Skeletal muscle cell (primary cell): ENCODE measurements around the gene MLST8.
"Not testable (repeated sequence)": the region's sequence is repeated elsewhere in the genome, so short reads cannot be mapped to it uniquely, and the experiment has no call there.

Experiments used
- DNase-seq: peaks from one replicate; pipeline ENCODE4 v3.0.0-alpha.2; 2010; ENCODE audit warnings: low read depth
- H3K4me3 ChIP-seq: 2 replicates; pipeline ENCODE4 v1.5.1; 2011; ENCODE audit warnings: low read depth, mild to moderate bottlenecking, control low read depth, low read length, moderate library complexity

MLST8 gene

DNA sequence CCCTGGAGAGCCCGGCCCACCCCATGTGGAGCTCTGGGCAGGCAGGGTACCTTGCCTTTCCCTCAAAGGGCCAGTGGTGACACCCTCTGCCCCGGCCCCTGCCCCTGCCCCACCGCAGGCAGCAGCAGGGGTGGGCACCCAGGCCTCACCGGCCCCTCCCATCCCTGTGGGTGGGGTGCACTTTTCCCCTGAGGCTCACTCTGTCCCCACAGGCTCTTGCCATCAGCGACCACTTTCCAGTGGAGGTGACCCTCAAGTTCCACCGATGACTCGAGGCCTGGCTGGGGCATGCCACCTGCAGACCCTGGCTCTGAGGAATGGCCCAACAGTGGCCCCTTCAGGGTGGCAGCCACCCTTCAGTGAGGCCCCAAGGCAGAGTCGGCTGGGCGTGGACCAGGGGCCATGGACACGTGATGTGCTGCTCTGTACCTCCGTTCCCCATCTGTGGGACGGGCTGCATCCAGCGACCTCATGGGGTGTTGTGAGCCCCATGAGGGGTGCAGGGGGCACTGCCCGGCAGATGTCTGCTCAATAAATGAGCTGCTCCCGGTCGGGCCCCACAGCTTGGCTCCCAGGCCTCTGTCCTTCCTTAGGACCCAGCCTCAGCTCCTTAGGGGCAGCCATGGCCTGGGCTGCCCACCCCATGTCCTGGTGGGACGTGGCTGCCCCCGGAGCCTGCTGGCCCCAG lies 33.0 kb downstream of the MLST8 start:
- no peak for DNase-seq
- no peak overlapping the region for H3K4me3 ChIP-seq

DNA sequence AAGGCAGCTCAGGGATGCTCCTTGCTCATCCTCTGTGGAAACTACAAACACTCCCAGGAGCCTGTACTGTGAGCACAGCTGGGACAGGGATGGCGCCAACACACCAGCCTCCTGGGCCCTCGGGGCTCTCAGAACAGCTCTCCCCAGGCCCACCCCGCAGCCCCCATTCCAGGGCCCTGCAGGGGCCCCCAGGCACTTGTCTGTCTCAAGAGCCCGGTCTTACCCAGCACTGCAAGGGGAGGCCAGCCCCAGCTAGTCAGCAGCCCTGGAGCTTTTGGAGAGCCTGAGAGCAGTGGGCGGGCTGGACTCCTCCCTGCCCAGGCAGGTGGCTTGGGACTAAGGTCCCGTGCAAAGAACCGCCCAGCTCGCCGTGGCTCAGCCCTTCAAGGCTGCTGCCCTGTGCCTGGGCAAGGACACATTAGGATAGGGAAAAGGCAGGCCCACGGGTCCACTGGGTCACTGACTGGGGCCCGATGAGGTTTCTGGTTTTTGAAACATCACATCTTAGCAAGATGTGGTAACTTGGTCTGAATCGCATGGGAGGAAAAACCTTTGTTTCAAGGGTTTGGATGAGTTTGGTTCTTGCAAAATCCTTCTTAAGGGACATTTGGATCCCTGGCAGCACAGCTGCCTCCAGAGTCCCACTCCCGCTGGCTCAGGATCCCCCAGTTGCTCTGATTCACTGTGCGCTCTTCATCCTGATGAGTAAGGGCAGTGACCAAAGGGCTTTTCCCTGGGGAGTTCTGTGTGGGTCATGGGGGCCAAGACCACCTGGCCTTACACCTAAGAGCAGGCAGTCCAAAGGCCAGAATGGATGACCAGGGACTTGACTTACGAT lies 33.8 kb downstream of the MLST8 start:
- H3K4me3 ChIP-seq: no peak overlapping the region
- no peak for DNase-seq

DNA sequence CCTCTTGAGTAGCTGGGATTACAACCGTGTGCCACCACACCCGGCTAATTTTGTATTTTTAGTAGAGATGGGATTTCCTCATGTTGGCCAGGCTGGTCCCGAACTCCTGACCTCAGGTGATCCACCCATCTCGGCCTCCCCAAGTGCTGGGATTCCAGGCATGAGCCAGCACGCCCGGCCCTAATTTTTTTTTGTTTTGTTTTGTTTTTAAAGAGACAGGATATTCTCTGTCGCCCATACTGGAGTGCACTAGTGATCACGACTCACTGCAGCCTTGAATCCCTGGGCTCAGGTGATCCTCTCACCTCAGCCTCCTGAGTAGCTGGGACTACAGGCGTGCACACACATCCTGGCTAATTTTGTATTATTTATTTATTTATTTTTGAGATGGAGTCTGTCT lies 35.1 kb downstream of the MLST8 start:
- not testable (repeated sequence) for DNase-seq, H3K4me3 ChIP-seq

DNA sequence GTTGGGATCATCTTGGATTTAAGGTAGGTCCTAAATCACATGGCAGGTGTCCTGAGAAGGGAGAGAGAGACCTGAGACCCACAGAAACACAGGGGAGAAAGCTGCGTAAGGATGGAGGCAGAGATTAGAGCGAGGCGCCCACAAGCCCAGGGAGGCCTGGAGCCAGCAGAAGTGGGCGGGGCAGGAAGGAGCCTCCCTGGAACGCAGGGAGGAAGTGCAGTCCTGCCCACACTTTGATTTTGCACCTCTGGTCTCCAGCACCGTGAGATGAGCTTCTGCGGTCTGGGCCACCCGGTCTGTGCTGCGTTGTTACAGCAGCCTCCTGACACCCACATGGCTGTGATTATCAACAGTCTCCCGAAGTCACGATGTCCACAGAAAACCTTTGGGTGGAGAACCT lies 37.3 kb downstream of the MLST8 start:
- DNase-seq: no peak
- no peak overlapping the region for H3K4me3 ChIP-seq

DNA sequence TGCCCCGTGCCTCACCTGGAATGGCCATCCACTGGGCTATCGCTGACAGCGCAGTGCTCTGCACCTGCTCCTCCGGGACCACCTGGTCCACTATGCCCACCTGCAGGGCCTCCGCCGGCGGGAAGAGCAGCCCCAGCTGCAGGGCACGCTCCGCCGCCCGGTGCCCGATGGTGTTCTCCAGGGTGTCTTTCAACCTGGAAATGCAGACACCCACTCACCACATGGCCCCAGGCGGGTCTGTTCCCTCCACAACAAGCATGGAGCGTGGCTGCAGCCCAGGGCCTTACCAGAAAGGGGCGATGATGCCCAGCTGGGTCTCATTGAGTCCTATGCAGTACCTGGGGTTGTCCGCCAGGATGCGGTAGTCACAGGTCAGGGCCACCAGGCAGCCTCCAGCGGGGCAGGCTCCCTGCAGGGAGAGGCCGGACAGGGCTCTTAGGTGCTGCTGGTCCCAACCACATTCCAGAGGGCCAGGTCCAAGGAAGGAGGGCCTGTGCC lies 37.8 kb downstream of the MLST8 start:
- DNase-seq: no peak

DNA sequence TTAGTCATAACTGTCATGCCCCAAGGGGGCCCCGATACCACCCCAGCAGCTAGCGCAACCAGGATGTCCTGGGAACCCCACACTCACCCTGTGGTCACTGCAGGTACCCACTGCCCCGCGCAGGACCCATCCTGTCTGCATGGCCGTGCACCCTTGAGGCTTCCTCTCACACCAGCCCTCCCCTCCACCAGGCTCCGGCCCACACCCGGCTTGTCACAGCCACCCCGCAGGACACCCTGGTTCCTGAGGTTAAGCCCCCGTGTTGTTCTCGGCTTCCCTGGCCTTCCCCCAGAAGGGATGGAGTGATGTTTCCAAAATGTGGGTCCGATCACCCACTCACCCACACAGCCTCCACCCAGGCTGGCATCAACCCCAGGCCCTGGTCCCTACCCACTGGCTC lies 38.5 kb downstream of the MLST8 start:
- no peak overlapping the region for H3K4me3 ChIP-seq
- DNase-seq: no peak

More for the DNA sequence above, 37.8 kb downstream of the MLST8 start:
- no peak overlapping the region for H3K4me3 ChIP-seq

DNA sequence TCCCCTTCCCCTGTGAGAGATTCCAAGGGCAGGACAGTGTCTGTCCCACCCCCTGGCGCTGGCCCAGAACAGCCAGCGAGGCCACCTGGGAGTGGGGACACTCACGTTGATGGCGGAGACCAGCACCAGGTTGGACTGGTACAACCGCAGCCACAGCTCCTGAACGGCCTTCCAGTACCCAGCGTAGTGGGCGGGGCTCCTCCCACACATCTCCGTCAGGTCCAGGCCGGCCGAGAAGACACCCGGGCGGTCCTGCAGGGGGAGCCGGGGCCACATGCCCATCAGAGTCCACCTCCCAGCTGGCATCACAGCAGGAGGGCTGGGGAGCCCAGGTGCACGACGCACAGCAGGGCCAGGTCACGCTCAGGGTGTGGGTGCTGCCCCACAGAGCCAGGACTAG lies 39.0 kb downstream of the MLST8 start:
- DNase-seq: no peak
- no peak overlapping the region for H3K4me3 ChIP-seq

DNA sequence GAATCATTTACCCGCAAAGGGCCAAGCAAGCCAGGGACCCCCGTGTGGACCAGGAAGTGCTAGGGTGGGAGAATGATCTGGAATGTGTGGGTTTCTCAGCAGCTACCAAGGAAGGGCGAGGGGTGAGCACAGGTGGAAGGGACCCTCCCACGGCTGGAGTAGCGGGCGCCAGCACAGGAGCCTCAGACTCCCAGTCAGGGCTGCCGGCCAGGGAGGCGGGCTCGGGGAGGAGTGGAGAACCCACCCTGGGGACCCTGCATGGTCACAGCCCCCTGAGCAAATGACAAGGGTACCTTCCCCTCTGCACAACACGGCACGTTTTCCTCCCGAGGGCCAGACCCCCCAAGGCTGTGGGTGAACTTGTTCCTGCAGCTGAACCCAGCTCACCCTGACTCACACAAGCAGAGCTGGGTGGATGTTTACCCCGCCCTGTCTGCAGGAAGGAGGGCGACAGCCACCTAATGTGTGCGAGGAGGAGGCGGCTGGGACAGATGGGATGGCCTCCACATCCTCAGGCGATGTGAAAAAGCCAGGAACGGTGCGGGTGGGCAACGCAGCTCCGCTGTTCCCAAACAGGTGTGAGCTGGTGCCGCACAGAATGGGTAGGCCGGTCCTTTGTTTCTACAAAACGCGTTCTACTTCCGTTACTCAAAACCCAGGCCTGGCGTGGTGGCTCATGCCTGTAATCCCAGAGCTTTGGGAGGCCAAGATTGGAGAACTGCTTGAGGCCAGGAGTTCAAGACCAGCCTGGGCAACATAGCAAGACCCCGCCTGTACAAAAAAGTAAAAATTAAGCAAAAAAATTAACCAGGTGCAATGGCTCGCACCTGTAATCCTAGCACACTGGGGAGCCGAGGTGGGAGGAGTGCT lies 39.9 kb downstream of the MLST8 start:
- DNase-seq: no peak
- H3K4me3 ChIP-seq: no peak overlapping the region

DNA sequence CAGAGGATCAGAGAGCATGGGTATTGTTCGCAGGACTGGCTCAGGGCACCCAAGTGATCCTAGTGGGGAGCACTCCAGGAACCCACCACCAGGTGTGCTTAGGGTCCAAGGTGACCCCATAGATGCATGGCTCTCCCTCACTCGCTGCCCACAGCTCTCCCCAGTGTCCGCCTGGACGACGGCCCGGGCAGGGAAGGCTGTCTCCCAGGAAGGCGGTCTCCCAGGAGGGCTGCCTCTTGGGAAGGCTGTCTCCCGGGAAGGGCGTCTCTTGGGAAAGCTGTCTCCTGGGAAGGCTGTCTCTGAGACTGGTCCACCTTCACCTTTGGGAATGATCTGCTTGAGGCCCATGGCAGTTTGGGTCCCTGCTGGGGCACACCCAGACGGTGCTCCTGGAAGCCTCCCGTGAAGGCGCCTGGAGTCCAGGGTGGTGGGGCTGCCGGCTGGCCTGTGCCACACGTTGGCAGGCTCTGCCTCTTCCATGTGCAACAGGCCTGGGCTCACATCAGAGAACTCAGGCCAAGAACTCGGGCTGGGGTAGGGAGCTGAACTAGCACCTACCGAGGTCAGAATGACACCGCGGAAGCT lies 41.1 kb downstream of the MLST8 start:
- DNase-seq: no peak
- no peak overlapping the region for H3K4me3 ChIP-seq

DNA sequence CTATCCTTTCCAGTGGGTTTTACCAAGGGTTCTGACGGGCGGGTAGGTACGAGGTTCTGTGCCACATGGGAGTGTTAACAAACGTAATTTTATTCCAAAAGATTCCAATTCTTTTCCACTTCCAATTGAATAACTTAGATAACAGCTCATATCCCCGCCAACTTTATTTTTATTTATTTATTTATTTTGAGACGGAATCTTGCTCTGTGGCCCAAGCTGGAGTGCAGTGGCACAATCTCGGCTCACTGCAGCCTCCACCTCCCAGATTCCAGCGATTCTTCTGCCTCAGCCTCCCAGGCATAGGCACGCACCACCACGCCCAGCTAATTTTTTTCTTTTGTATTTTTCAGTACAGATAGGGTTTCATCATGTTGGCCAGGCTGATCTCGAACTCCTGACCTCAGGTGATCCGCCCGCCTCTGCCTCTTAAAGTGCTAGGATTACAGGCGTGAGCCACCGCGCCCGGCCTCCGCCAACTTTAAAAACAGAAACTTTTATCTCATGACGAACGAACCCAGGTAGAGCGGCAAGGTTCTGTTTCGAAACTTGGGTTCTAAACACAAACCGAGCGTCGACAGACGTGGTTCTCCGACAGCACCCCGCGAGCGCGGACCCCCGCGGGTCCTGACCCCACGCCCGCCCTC lies 45.5 kb downstream of the MLST8 start:
- H3K4me3 ChIP-seq: peak overlapping the region; percentile 66
- DNase-seq: no peak

DNA sequence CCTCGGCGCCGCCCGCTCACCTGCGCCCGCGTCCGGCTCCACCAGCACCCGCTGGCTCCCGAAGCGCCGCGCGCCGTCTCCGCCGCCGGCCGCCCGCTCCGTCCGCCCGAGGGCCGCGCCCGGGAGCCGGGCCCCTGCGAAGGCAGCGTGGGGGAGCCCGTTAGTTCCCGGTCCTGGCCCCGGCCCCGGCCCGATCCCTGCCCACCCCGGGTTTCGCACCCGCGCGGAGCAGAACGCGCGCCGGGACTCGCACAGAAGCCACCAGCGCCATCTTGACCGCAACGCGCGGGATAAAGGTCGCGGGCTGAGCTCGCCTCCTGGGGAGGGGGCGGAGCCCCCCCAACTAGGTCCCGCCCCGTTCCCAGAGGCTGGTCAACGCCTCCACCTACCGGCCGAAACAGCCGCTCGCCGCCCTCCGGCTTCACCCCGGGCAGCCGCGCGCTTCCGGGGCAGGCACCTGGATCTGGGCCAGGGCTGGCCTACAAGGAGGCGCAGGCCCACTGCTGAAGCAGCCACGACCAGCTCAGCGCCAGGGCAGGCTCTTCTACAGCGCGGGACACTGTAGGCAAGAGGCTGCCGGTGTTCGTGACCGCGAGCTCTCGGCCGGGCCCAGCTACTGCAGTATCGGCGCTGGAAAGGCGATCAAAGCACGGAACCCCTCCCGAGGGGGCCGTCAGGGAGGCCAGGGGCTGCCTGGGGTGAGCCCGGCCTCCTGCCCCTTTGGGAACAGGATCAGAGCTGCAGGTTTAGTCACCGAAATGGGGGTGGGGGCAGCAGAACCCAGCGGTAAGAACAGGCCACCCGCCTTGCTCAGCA lies 46.2 kb downstream of the MLST8 start, which contains the start of gene ECI1:
ECI1 (minus strand) TSS at position 292 of the 816 bp plus-strand sequence; CDS start at position 271, 21 bp downstream.
- H3K4me3 ChIP-seq: peak within 1 kb of the TSS; percentile 66
- peak; percentile 69 for DNase-seq

DNA sequence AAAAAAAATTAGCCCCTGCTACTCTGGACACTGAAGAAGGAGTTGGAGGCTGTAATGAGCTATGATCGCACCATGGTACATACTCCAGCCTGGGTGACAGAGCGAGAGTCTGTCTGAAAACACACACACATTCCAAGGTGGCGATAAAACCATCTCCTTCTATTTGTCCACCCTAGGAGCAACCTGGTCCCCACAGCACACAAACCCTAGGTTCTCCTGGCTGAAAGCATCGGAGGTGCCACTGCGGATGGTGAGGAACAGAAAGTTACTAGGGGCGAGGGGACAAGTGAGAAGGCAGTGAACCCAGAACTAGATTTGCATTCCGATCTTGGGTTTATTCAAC lies 47.5 kb downstream of the MLST8 start:
- no peak overlapping the region for H3K4me3 ChIP-seq

DNA sequence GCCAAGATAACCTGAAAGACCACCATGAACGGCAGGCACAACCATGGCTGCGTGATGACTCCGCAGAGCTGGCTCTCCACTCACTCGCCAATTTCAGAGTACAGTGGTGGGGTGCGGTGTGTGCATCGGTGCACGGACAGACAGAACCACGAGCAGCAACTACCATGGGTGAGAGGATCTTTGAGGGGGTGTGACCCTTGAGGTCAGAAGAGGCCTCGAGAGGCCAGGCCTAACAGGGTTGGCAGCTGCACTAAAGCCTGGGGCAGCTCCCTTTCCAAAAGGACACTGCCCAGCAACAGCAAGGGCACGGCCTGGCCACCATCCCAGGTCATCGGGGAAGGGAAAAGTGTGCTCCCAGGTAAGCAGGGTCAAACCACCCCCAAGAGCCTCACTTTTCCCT lies 48.0 kb downstream of the MLST8 start:
- no peak for DNase-seq
- no peak overlapping the region for H3K4me3 ChIP-seq

More for the DNA sequence above, 47.5 kb downstream of the MLST8 start:
- DNase-seq: no peak

DNA sequence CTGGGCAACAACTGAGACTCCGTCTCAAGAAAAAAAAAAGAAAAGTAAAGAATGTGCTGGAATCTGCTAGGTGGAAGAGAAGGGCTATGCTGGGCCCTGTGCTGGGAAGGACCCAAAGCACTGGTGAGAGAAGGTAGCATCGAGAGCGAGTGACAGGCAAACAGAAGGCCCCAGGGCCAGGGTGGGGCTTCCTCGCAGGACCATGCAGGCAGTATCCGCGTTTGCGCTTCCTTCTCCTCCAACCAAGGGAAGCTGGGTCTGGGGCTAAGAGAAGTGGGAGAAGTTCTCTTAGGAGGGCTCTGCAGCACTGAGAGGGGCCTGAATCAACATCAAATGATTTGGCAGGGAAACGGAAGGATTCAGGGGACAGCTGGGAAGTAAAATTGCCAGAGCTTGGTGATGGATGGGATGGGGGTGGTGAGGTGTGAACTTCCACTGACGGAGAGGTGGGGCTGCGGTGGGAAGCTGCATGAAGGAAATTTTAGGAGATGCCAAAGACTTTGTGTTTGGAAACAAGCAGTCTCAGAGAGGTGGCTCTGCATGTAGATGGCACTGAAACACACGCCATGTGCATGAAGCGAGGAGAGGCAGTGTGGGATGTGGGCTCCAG lies 51.4 kb downstream of the MLST8 start:
- H3K4me3 ChIP-seq: no peak overlapping the region
- DNase-seq: no peak

DNA sequence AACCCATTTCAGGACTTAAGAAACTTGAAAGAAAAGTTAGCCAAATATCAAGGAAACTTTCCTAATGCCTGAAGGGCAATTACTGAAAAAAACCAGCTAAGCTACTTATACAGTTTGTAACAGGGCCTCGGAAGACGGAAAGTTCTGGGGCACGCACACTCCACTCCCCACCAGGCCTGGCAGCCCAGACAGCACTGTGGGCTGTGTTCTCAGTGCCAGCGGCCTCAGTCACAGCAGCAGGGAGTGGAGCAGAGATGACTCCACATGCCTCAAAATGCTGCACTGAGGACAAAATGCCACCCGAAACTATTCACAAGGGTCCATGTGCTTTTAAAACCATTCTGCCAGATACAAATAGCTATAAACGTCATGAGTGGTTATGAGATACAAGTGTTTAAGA lies 52.5 kb downstream of the MLST8 start:
- no peak for DNase-seq
- no peak overlapping the region for H3K4me3 ChIP-seq

DNA sequence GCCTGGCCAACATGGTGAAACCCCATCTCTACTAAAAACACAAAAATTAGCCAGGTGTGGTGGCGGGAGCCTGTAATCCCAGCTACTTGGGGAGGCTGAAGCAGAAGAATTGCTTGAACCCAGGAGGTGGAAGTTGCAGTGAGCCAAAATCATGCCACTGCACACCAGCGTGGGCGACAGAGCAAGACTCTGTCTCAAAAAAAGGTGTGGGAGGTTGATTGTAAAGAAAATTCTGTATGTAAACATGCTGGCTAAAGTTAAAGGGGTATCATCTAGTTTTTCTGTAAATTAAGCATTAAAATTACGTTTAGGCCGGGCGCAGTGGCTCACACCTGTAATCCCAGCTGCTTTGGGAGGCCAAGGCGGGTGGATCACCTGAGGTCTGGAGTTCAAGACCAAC lies 53.3 kb downstream of the MLST8 start:
- DNase-seq, H3K4me3 ChIP-seq: not testable (repeated sequence)
